ENCODE results near the gene TSPAN13. TPM values are rescaled to one million over a fixed set of nuclear protein-coding genes. Genes with fewer than 3 reads are reported as not detected.

TSPAN13 gene
- total and polyA plus RNA-seq, 2 of the 4 experiments (the other 2 are of a cell fraction), result 3.0 to 5.0 TPM

DNA sequence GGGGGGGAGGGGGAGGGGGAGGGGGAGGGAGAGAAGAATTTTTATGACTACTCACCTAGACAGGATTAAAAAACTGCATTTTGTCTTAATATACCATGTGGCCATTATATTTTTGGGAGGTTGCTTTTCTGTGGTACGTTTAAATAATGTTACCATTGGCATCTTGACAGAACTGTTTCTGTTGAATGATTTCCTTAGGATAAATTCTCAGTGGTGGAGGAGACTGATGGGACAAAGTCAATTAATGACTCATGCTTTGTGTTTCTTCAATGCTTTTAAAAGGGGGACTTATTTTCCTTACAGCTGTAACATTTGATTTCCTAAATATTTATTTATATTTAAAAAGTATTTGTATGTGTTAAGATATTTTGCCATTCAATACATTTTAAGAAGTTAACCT, 37.5 kb downstream of the TSPAN13 start:
- ATAC-seq (ENCODE audit: low read depth) (no peak), DNase-seq (no peak)
- no peak for TF ChIP-seq SMC3 (IDR thresholded peaks at IDR 0.05; ENCODE audit: low read depth, low read length)
- no peak for TF ChIP-seq MXI1 (IDR thresholded peaks at IDR 0.05; ENCODE audit: borderline replicate concordance, low read depth, low read length)
- TF ChIP-seq RFX5 (IDR thresholded peaks at IDR 0.05; ENCODE audit: low read depth, low read length), result no peak
- TF ChIP-seq CHD1 (IDR thresholded peaks at IDR 0.05; ENCODE audit: low read depth, low read length), result no peak
- no peak for TF ChIP-seq MAFK (IDR thresholded peaks at IDR 0.05; ENCODE audit: low read depth, low read length)
- no peak for TF ChIP-seq BHLHE40 (IDR thresholded peaks at IDR 0.05; ENCODE audit: low read depth, low read length)
- TF ChIP-seq MAZ (IDR thresholded peaks at IDR 0.05; ENCODE audit: borderline replicate concordance, low read depth, low read length), result no peak
- TF ChIP-seq, protein P1, sequence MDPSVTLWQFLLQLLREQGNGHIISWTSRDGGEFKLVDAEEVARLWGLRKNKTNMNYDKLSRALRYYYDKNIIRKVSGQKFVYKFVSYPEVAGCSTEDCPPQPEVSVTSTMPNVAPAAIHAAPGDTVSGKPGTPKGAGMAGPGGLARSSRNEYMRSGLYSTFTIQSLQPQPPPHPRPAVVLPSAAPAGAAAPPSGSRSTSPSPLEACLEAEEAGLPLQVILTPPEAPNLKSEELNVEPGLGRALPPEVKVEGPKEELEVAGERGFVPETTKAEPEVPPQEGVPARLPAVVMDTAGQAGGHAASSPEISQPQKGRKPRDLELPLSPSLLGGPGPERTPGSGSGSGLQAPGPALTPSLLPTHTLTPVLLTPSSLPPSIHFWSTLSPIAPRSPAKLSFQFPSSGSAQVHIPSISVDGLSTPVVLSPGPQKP (IDR thresholded peaks at IDR 0.05; ENCODE audit: borderline replicate concordance, low read depth, low read length), result no peak
- in situ Hi-C loops (cut with MboI; ENCODE audit: low sequenced_read_pairs) (no loop called here), dilution Hi-C loops (cut with HindIII; ENCODE audit: low sequenced_read_pairs, unreplicated experiment) (no loop called here), intact Hi-C loops (cut with micrococcal nuclease) (no loop called here)
- ChIA-PET CTCF (no interaction called here), POLR2A (ENCODE audit: unreplicated experiment) (no interaction called here)
- Histone ChIP-seq H3K4me3 (ENCODE audit: insufficient read depth, low read depth, low read length) (no peak overlapping the region), H2AFZ (replicated peaks; ENCODE audit: low read length, poor library complexity) (no peak overlapping the region), H3K56ac (ENCODE audit: extremely low read depth, insufficient read depth, low read length) (no peak overlapping the region), H4K8ac (ENCODE audit: low read depth in 2 of 2, low read length in 2 of 2) (no peak overlapping the region), H3K9me3 (ENCODE audit: control insufficient read depth, insufficient read depth, low read length) (no peaks in the 10 kb centered on the region), H2BK120ac (ENCODE audit: low read depth, low read length) (no peak overlapping the region), H2BK20ac (ENCODE audit: low read depth, low read length) (no peak overlapping the region), H3K27me3 (ENCODE audit: control insufficient read depth, insufficient read depth, low read length) (peaks cover 9% of the 10 kb centered on the region; the same call in 1 of the 2 replicates), H3K4me1 (ENCODE audit: control insufficient read depth, insufficient read depth, low read length) (no peaks in the 10 kb centered on the region), H4K20me1 (ENCODE audit: insufficient read depth, low read length) (no peaks in the 10 kb centered on the region), H4K5ac (ENCODE audit: low read depth, low read length) (no peak overlapping the region), H2BK5ac (ENCODE audit: low read depth, low read length, poor library complexity, severe bottlenecking) (no peak overlapping the region), H3K4me2 (ENCODE audit: low read depth, low read length) (no peak overlapping the region), H3K79me1 (ENCODE audit: low read depth in 1 of 2, low read length in 2 of 2) (no peaks in the 10 kb centered on the region), H3K36me3 (ENCODE audit: control insufficient read depth, insufficient read depth, low read length) (no peaks in the 10 kb centered on the region), H3K4ac (ENCODE audit: low read depth, low read length) (no peak overlapping the region), H3K23ac (ENCODE audit: low read depth, low read length) (no peak overlapping the region), H4K91ac (ENCODE audit: insufficient read depth, low read depth, low read length) (no peak overlapping the region), H2AK9ac (replicated peaks; ENCODE audit: low read depth, low read length, poor library complexity) (no peak overlapping the region), H2AK5ac (ENCODE audit: low read depth, low read length) (no peak overlapping the region), H3K18ac (ENCODE audit: low read depth, low read length) (no peak overlapping the region), H3K9ac (ENCODE audit: low read depth, low read length) (no peak overlapping the region), H3K27ac (ENCODE audit: insufficient read depth, low read length) (no peak overlapping the region), H2BK15ac (ENCODE audit: low read depth, low read length) (no peak overlapping the region), H3K14ac (replicated peaks; ENCODE audit: low read depth, low read length) (no peak overlapping the region), H3K9me1 (ENCODE audit: insufficient read depth, low read length) (no peaks in the 10 kb centered on the region)
- BruUV-seq (replicated peaks), result no TSS peak
- no CpG with 5 or more reads among the region's 1 CpG for WGBS, 2 experiments (ENCODE audit: extremely low coverage in 2 of 2, insufficient read length in 1 of 2)
